Hematopoietic multipotent progenitor cell treated with erythropoietin and hydrocortisone succinate and interleukin-3 and kit ligand, for 15 days (in vitro differentiated cells): ENCODE results near the gene FIGNL2.

Experiments used
- DNase-seq: peaks from one replicate; pipeline ENCODE4 v3.0.0-alpha.2; 2015; ENCODE audit warnings: low spot score

The FIGNL2 gene

GRCh38 chr12:51874000-51874399, 25.5 kb upstream of the FIGNL2 start:
- DNase-seq: no peak

GRCh38 chr12:51873251-51873994, 24.9 kb upstream of the FIGNL2 start:
- no peak for DNase-seq

GRCh38 chr12:51872689-51872981, 24.1 kb upstream of the FIGNL2 start:
- no peak for DNase-seq

DNA sequence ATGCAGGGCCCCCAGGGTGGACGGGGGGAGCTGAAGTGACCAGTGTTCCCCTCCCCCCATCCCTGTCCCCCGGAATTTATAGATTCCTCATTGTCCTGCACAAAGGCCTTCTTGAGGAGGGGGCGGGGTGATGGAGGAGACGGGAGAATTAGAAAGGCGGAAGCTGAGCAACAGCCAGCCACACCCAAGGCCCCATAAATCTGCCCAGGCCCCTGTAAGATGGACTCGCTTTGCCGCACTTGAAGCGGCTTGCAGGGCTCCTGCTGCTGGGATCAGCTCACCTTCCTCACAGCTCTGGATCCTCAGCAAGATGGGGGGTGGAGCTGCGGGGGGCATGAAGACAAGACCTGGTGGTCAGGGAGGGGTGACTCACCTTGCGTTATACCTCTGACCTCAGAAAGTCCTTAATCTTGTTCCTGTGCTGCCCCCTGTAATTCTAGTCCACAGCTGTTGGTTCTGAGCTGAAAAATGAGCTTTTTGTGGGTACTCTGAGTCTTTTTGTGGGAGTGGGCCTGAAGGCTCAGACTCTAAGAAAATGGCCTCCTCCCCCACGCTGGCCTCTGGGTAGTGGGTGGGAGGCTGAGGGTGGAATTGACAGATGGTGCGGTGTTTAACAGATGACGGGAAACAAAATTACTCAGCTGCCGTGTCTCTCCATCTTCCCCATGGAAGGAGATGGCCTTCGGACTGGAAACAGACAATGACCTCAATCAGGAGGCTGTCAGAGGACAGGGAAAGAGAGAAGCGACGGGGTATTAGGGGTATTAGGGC, 23.6 kb upstream of the FIGNL2 start:
- no peak for DNase-seq

GRCh38 chr12:51871126-51871525, 22.6 kb upstream of the FIGNL2 start:
- DNase-seq: no peak

DNA sequence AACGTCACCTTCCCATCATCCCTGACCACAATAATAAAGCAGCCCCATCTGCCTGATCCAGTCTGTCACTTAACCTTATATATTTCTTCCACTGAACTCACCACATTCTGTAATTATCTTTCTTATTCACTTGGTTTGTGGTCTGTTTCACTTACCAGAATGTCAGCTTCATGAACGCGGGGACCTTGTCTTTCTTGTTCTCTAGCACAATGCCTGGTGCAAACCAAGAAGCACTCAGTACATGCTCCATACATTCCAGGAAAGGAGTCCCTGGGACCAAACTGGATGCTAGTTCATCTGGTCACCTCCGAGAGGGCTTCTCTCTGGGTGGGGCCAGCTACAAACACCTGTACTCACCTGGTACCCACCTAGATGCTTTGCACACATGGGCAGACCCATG, 22.0 kb upstream of the FIGNL2 start:
- no peak for DNase-seq

GRCh38 chr12:51869931-51870330, 21.4 kb upstream of the FIGNL2 start:
- DNase-seq: no peak

DNA sequence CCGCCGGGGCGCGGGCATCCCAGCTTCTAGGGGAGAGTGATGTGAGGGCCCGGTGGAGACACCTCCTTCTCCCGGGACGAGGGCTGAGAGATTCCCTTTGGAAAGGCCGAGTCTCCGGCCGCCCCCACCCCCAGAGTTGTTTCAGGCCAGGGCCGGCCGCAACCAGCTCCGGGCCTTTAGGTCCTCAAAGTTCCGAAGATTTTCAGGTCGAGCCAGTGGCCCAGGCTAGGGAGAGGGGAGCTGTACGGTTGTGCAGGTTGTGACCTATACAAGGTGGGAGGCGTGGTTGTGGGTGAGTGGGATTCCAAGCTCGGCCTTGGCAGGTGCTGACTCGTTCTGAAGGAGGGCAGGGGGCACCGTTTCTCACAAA, 21.0 kb upstream of the FIGNL2 start:
- DNase-seq: no peak

GRCh38 chr12:51868821-51869495, 20.4 kb upstream of the FIGNL2 start:
- DNase-seq: no peak

- DNase-seq: no peak
Measured at GRCh38 chr12:51867796-51868428, 19.4 kb upstream of the FIGNL2 start.

DNA sequence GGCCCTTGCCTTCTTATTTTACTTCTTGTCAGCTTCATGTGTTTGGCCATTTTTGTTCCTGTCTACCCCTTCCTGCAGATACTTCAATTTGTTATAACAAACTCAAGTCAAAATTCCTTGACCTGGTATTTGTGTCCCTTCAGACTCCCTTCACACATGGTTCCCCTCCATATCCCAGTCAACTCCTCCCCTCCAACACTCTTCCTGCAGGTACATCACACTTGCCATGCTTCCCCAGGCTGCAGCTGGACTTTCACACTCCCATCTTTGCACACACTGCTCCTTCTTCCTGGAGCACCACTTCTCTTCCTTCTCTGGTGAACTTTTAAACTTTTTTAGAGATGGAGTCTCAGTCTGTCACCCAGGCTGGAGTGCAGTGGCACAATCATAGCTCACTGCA, 18.9 kb upstream of the FIGNL2 start:
- DNase-seq: no peak

DNA sequence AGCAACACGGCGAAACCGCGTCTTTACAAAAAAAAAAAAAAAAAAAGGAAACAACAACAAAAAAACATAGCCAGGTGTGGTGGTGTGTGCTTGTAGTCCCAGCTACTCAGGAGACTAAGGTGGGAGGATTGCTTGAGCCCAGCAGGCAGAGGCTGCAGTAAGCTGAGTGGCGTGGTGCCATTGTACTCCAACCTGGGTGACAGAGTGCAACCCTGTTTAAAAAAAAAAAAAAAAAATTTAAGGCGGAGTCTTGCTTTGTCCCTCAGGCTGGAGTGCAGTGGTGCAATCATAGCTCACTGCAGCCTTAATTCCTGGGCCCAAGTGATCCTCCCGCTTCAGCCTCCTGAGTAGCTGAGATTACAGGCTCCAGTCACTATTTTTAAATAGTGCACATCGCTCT, 18.2 kb upstream of the FIGNL2 start:
- DNase-seq: no peak

DNA sequence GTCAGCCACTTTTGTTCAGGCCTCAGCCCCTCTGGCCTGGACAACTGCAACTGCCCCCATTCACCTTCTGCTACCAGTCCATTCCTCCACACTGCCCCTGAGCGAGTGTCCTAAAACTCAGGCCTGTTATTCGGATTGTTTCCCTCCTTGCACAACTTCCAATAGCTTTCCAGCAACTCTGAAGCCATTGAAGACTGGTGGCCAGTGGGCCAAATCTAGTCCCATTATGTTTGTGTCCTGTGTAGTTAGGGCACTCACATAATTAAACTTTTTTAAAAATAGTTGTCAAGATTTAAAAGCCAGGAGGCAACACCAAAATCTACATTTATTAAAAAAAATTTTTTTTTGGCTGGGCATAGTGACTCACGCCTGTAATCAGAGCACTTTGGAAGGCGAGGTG, 17.8 kb upstream of the FIGNL2 start:
- no peak for DNase-seq

DNA sequence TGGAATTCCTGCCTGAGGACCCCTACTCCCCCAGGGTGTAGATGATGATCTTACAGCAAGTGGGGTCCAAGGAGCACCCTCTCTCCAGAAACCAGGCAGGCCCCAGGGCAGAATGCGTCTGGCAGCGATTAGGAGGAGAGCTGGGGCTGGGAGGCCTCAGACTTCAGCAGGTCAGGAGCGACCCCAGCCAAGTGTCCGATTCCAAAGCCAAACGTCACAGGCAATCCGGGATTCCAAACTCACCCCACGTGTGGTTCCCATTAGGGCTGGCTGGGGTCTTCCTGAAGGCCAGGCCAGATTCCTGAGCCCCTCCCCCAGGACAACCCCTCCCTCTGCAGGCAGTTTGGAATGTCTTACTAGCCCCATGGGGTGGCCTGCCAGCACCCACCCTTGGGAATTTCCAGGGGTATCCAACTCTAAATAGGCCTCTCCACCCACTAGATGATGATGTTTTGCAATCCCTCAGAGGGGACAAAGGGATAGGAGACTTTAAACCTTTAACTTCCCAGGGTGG, 17.3 kb upstream of the FIGNL2 start:
- DNase-seq: no peak

DNA sequence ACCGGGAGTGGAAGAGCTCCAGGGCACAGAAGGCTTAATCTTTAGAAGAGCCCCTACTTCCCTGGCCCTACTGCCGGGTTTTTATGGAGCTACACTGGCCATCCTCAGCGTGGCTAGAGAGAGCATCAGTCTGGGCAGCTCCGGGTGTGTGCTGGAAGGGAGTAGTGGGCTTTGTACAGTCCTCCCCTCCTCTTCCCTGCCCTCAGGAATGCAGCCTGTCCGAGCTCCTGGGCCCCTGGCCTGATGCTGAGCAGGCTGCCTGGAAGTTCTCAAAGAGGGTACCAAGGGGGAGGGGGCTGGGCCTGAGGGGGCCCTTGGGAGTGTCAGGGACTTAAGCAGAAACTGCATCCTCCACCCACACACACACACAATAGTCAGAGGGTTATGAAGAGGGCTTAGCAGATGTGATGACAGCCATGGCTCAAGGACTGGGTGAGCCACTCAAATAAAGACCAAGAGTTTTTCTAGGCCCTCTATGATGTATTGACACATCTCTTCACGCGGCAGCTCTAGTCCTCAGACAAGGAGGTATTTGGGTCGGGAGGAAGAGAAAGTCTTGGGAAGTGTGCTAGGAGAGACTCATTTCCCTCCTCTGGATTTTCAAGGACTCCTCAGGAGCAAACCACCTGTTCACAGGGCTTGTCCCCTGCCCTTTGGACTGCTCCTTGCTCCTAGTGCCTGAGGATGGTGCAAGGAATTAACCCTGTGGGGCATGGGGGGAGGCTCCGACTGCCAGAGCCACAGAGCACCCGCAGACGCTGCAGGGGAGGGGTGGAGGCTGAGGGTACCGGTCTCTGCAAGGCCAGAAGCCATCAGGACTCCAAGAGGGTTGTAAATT, 16.5 kb upstream of the FIGNL2 start:
- DNase-seq: no peak

DNA sequence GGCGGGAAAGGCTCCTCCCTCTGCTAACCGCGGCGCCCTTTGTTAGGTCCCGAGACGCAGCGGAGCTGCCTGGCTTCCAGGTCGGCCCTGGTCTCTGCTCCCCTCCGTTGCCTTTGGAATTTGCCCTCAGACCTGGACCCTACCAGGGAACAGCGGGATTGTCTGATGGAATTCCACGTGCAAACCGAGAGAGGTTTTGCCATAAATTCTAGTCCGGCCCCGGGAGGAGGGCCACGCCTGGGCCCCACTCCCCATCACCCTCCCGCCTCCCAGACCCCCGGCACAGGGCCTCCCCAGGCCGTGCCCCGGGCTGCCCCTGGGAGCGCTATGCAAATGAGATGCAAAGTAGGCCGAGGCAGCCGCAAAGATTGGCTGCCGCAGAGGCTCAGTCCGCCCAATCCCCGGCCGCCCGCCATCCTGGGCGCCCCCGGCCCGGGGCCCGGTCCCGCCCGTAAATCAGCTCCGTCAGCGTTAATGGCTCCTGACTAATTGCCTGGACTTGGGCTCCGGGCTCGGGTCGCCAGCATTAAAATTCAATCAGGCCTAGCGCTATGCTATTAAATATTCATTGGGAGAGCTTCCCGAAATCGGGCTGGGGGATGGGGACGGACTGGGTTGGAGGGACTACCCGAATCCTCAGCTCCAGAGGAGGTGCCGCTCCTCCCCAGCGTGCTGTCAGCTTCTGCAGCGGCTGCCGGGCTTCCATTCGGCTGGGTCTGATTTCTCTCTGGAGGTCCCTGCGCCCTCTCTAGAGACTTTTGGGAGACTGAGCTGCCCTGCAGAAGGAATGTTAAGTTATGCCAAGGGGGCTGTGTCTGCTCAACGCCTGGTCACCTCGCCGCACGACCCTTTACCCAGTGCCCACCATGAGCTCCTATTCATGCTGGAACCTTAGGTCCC, 15.7 kb upstream of the FIGNL2 start:
- no peak for DNase-seq

GRCh38 chr12:51863363-51863932, 14.9 kb upstream of the FIGNL2 start:
- DNase-seq: no peak

DNA sequence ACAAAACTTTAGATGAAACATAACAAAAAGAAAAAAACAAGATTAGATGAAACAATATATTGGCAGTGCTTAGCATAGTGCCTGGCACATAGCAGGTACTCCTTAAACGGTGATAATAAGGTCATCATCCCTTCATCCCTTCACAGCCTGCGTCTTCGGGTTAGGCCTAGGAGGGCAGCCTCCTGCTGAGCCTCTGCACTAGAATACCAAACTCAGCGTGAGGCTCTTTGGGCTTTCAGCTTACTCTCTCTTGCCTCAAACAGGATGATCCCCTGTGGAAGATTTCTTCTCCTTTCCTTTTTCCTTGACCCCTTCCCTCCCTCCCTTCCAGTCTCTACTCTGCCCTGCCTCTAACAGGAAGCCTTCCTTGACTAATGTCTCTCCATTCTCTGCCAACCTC, 14.4 kb upstream of the FIGNL2 start:
- DNase-seq: no peak

DNA sequence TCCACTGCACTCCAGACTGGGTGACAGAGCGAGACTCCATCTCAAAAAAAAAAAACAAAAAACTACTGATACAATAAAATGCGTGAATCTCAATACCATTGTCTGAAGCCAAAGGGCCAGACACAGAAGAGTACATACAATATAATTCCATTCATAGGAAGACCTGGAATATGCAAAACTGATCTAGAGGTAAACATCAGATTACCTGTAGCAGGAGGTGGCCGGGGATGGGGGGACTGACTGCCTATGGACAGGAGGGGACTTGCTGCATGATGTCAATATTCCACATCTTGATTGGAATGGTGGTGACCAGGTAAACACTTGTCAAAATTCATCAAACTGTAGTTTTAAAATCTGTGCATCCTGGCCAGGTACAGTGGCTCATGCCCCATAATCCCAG, 12.5 kb upstream of the FIGNL2 start:
- DNase-seq: no peak
